ENCODE results near the gene ZSWIM5. TPM values are rescaled to one million over a fixed set of nuclear protein-coding genes. Genes with fewer than 3 reads are reported as not detected.
A peak's percentile ranks its signal among the peaks of the same experiment; 100 is the strongest.

The ZSWIM5 gene
- total and polyA plus RNA-seq, 4 donors = 0.67 to 2.9 (median 1.3) TPM

- peak overlapping the region; percentile 64 to 79 for H3K27ac ChIP-seq (ENCODE audit: low read depth in 1 of 2, low read length in 2 of 2)
These were observed 196.2 kb downstream of the ZSWIM5 start for GRCh38 chr1:45009956-45010854.

More at GRCh38 chr1:45009956-45010854, 196.2 kb downstream of the ZSWIM5 start:
- Histone ChIP-seq H3K4me1 (ENCODE audit: control insufficient read depth in 4 of 4, insufficient read depth in 4 of 4, low read length in 3 of 4) (peaks cover 14 to 46% (median 37%) of the 10 kb centered on the region in 4 donors), H3K9ac (ENCODE audit: low read depth in 1 of 2, low read length in 2 of 2) (peak overlapping the region in 1 of 2 donors; percentile 52), H3K4me3 (ENCODE audit: low read depth in 1 of 3, low read length in 3 of 3) (peak overlapping the region; percentile 82 to 91 (median 88)), H3K27me3 (ENCODE audit: control insufficient read depth in 4 of 4, insufficient read depth in 4 of 4, low read length in 3 of 4) (no peaks in the 10 kb centered on the region), H3K36me3 (ENCODE audit: control insufficient read depth in 4 of 4, insufficient read depth in 3 of 4, low read depth in 1 of 4, low read length in 3 of 4) (peaks cover 15 to 44% (median 40%) of the 10 kb centered on the region in 4 donors), H3K9me3 (ENCODE audit: control insufficient read depth in 4 of 4, low read length in 3 of 4) (no peaks in the 10 kb centered on the region)
- peak; percentile 58 for DNase-seq (ENCODE audit: low spot score)
- TF ChIP-seq, protein P1, sequence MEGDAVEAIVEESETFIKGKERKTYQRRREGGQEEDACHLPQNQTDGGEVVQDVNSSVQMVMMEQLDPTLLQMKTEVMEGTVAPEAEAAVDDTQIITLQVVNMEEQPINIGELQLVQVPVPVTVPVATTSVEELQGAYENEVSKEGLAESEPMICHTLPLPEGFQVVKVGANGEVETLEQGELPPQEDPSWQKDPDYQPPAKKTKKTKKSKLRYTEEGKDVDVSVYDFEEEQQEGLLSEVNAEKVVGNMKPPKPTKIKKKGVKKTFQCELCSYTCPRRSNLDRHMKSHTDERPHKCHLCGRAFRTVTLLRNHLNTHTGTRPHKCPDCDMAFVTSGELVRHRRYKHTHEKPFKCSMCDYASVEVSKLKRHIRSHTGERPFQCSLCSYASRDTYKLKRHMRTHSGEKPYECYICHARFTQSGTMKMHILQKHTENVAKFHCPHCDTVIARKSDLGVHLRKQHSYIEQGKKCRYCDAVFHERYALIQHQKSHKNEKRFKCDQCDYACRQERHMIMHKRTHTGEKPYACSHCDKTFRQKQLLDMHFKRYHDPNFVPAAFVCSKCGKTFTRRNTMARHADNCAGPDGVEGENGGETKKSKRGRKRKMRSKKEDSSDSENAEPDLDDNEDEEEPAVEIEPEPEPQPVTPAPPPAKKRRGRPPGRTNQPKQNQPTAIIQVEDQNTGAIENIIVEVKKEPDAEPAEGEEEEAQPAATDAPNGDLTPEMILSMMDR (IDR thresholded peaks at IDR 0.05; ENCODE audit: low read depth, low read length, missing input control) = no peak
- TF ChIP-seq NR2F2 (IDR thresholded peaks at IDR 0.05) = no peak
- no peak for TF ChIP-seq FOXA1 (IDR thresholded peaks at IDR 0.05)
- TF ChIP-seq, protein P2, sequence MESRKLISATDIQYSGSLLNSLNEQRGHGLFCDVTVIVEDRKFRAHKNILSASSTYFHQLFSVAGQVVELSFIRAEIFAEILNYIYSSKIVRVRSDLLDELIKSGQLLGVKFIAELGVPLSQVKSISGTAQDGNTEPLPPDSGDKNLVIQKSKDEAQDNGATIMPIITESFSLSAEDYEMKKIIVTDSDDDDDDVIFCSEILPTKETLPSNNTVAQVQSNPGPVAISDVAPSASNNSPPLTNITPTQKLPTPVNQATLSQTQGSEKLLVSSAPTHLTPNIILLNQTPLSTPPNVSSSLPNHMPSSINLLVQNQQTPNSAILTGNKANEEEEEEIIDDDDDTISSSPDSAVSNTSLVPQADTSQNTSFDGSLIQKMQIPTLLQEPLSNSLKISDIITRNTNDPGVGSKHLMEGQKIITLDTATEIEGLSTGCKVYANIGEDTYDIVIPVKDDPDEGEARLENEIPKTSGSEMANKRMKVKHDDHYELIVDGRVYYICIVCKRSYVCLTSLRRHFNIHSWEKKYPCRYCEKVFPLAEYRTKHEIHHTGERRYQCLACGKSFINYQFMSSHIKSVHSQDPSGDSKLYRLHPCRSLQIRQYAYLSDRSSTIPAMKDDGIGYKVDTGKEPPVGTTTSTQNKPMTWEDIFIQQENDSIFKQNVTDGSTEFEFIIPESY (IDR thresholded peaks at IDR 0.05) = no peak
- TF ChIP-seq RXRA (IDR thresholded peaks at IDR 0.05) = peak; percentile 22 to 36
- TF ChIP-seq EGR1 (IDR thresholded peaks at IDR 0.05; ENCODE audit: low read depth in 2 of 2) = no peak
- no peak for TF ChIP-seq FOXA2 (IDR thresholded peaks at IDR 0.05)
- peak; percentile 50 for TF ChIP-seq SP1 (IDR thresholded peaks at IDR 0.05)
- TF ChIP-seq, protein P3, sequence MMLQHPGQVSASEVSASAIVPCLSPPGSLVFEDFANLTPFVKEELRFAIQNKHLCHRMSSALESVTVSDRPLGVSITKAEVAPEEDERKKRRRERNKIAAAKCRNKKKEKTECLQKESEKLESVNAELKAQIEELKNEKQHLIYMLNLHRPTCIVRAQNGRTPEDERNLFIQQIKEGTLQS (IDR thresholded peaks at IDR 0.05) = no peak
- peak in 1 of 2 donors; percentile 9 for TF ChIP-seq GABPA (IDR thresholded peaks at IDR 0.05 in 1 of 2, conservative IDR thresholded peaks at IDR 0.05 in 1 of 2)
- TF ChIP-seq HNF4G (IDR thresholded peaks at IDR 0.05) = no peak
- no peak for TF ChIP-seq MAX (IDR thresholded peaks at IDR 0.05)
- TF ChIP-seq RAD21 (IDR thresholded peaks at IDR 0.05) = peak in 1 of 2 donors; percentile 35
- no peak for TF ChIP-seq TAF1 (conservative IDR thresholded peaks at IDR 0.05)
- TF ChIP-seq YY1 (IDR thresholded peaks at IDR 0.05) = no peak
- peak; percentile 63 to 66 for TF ChIP-seq HNF4A (conservative IDR thresholded peaks at IDR 0.05)
- no peak for TF ChIP-seq JUND (IDR thresholded peaks at IDR 0.05)
- peak; percentile 29 for TF ChIP-seq REST (IDR thresholded peaks at IDR 0.05)
- 23% methylated on average over 41 of the region's 41 CpGs for WGBS

Measured in liver (tissue), 9 donors.